ENCODE data around the gene FRMD1.

FRMD1 gene

DNA sequence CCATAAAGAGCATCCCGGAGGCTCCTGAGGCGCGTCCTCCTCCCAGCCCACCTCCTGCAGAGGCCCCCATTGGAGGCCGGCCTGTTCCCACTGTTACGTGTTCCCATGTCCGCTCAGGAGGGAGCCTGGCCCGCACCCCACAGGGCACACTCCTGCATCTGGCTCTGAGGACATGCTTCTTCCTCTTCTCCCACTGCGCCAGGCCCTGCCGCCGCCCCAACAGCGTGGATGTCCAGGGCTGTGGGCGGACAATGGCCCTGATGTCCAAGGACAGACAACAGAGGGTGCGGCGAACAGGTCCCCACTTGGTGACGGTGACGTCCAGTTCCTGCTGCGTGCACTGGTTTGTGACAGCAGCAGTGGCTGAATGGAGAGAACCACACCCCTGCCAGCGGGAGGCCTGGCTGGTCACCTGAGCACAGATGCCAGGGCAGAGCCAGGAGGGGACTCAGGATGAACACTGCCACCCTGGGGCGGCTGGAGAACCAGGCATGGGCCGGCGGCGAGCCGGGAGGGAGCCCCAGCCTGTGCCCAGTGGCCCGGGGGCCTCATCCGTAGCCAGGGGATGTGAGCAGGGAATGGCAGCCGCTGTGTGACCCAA, 26.6 kb downstream of the FRMD1 start:
- TF ChIP-seq, protein P1, sequence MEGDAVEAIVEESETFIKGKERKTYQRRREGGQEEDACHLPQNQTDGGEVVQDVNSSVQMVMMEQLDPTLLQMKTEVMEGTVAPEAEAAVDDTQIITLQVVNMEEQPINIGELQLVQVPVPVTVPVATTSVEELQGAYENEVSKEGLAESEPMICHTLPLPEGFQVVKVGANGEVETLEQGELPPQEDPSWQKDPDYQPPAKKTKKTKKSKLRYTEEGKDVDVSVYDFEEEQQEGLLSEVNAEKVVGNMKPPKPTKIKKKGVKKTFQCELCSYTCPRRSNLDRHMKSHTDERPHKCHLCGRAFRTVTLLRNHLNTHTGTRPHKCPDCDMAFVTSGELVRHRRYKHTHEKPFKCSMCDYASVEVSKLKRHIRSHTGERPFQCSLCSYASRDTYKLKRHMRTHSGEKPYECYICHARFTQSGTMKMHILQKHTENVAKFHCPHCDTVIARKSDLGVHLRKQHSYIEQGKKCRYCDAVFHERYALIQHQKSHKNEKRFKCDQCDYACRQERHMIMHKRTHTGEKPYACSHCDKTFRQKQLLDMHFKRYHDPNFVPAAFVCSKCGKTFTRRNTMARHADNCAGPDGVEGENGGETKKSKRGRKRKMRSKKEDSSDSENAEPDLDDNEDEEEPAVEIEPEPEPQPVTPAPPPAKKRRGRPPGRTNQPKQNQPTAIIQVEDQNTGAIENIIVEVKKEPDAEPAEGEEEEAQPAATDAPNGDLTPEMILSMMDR (IDR thresholded peaks at IDR 0.05; ENCODE audit: insufficient read depth, low read length, poor library complexity, severe bottlenecking), result no peak
- no peaks in the 10 kb centered on the region for H3K27me3 ChIP-seq (replicated peaks; ENCODE audit: control insufficient read depth, insufficient read depth, low read length)
- H3K36me3 ChIP-seq (ENCODE audit: control insufficient read depth, insufficient read depth, low read length), result no peaks in the 10 kb centered on the region
- DNase-seq (ENCODE audit: extremely low read depth, insufficient read length), result no peak
- H3K4me3 ChIP-seq (replicated peaks; ENCODE audit: low read depth, low read length), result no peak overlapping the region

DNA sequence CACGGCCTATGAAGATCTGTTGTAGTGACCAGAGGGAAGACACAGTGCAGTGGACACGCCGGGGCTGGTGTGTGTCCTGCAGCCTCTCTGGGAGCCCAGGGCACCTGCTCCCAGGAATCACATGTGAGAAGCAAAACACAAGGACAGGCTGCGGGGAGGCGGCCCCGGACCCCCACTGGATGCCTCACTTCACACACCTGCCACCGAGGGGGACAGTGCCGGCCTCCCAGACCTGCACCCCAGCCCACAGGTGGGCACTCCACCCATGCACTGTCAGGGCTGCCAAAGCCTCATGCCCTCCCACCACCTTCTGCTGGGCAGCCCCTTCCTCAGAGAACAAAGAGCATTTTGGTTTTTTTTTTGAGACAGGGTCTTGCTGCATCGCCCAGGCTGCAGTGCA, 27.4 kb downstream of the FRMD1 start:
- Histone ChIP-seq H3K27me3 (replicated peaks; ENCODE audit: control insufficient read depth, insufficient read depth, low read length) (no peaks in the 10 kb centered on the region), H3K36me3 (ENCODE audit: control insufficient read depth, insufficient read depth, low read length) (no peaks in the 10 kb centered on the region), H3K4me3 (replicated peaks; ENCODE audit: low read depth, low read length) (no peak overlapping the region)
- no peak for DNase-seq (ENCODE audit: extremely low read depth, insufficient read length)
- TF ChIP-seq, protein P1 (IDR thresholded peaks at IDR 0.05; ENCODE audit: insufficient read depth, low read length, poor library complexity, severe bottlenecking), result no peak

DNA sequence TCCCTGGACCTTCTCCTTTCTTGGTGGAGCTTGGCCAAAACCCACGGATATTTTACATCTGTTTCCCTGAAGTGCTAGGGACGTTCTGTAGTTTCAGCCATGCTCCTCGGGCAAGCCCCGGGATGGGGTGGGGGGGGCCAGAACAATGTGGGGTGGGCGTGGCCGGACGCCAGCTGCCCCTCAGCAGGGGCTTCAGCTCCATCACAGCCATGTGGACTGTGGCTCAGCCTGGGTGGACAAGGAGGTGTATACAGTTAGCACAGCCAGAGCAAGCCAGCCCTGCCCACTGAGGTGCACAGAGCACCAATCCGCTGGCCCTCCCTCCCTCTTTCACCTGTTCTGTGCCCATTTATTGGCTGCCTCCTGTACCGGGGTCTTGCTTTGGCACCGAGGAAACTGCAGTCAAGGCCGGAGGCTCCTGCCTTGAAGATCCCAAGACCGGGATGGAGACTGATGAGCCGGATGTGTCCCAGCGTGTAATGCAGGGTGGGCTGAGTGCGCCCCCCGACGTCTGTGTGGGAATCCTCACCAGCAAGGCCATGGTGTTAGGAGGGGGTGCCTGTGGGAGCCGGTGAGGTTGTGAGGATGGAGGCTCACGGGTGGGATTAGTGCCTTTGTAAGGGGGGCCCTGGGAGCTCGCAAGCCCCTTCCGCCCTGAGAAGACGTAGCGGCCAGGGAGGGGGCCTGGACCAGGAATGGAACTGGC, 28.0 kb downstream of the FRMD1 start:
- Histone ChIP-seq H3K4me3 (replicated peaks; ENCODE audit: low read depth, low read length) (no peak overlapping the region), H3K36me3 (ENCODE audit: control insufficient read depth, insufficient read depth, low read length) (no peaks in the 10 kb centered on the region), H3K27me3 (replicated peaks; ENCODE audit: control insufficient read depth, insufficient read depth, low read length) (no peaks in the 10 kb centered on the region)
- TF ChIP-seq, protein P1 (IDR thresholded peaks at IDR 0.05; ENCODE audit: insufficient read depth, low read length, poor library complexity, severe bottlenecking), result no peak
- DNase-seq (ENCODE audit: extremely low read depth, insufficient read length), result no peak

DNA sequence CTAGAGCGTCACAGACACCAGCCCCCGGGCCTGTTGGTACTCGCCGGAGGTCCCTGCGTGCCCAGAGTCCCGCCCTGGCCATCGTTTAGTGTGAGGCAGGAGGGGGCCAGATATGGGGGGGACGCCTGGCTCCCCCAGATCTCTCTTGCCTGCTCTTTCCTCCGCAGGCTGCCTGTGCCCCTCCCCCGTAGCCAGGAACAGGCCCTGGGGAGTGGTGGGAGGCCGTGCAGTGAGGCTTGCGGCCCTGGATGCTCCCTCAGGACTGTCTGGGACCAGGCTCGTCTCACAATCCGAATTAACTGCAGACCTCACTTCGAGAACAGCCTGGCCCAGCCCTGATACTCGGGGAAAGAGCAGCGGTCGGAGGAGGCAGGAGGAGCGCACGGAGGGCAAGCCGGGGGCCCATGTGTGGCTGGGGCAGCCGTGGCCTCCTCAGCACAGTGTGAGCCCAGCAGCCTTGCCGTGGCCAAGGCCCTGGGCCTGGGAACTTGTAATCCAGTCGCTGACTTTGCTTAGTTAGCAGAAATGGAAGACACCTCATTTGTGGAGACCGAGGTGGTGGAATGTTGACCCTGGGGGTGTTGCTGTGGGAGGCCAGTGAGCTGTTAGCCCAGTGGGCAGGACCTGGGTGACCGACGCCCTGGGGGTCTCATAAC, 28.7 kb downstream of the FRMD1 start:
- TF ChIP-seq, protein P1 (IDR thresholded peaks at IDR 0.05; ENCODE audit: insufficient read depth, low read length, poor library complexity, severe bottlenecking), result no peak
- no peak for DNase-seq (ENCODE audit: extremely low read depth, insufficient read length)
- no peaks in the 10 kb centered on the region for H3K27me3 ChIP-seq (replicated peaks; ENCODE audit: control insufficient read depth, insufficient read depth, low read length)
- no peaks in the 10 kb centered on the region for H3K36me3 ChIP-seq (ENCODE audit: control insufficient read depth, insufficient read depth, low read length)
- H3K4me3 ChIP-seq (replicated peaks; ENCODE audit: low read depth, low read length), result no peak overlapping the region

DNA sequence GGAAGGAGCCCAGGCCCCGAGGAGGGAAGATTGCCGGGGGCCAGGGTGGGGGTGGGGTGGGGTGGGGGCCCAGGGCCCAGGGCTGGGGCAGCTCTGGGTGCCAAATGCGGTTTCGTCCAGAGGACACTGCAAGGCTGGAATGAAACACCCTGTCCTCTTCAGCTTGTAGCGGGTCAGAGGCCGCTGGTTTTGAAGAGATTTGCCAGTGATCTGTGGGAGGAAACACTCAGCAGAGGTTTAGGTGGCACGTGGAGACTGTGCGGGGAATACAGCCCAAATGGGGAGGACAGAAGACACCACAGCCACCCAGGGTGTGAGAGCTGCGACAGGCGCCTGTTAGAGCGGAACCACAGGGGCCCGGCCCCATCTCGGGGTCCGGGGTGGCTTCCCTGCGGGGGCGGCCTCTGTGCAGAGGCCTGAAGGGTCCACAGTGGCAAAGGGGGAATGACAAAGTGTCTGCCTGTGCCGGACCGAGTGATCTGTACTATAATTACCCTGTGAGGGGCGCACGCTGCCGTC, 29.2 kb downstream of the FRMD1 start:
- TF ChIP-seq, protein P1 (IDR thresholded peaks at IDR 0.05; ENCODE audit: insufficient read depth, low read length, poor library complexity, severe bottlenecking), result no peak
- no peak overlapping the region for H3K4me3 ChIP-seq (replicated peaks; ENCODE audit: low read depth, low read length)
- H3K27me3 ChIP-seq (replicated peaks; ENCODE audit: control insufficient read depth, insufficient read depth, low read length), result no peaks in the 10 kb centered on the region
- no peak for DNase-seq (ENCODE audit: extremely low read depth, insufficient read length)
- H3K36me3 ChIP-seq (ENCODE audit: control insufficient read depth, insufficient read depth, low read length), result no peaks in the 10 kb centered on the region
